ENCODE data around the gene CDK5. TPM values are rescaled to one million over a fixed set of nuclear protein-coding genes. Genes with fewer than 3 reads are reported as not detected.
"Not testable (repeated sequence)": the region's sequence is repeated elsewhere in the genome, so short reads cannot be mapped to it uniquely, and the experiment has no call there.

Gene CDK5
- total RNA-seq, 1 donor from 2014 or later: 27.0 TPM

DNA sequence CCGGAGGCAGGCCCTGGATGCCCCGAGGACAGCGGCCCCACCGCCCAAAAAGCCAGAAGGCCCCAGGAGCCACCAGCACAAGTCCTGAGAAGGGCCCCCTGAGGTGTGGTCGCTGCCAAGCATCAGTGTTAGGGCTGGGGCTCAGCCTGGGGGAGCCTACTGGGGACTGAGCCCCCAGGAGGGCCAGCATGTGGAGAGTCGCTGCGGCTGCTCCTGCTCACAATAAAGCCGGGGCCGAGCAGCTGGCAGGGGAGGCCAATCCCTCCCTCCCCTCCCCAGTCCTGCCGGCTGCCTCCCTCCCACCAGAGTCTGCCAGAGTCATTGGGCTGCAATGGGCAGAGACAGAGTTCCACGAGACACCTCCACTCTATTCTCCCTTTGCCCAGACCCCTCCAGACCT lies 12.4 kb downstream of the CDK5 start:
- no peaks in the 10 kb centered on the region for H3K36me3 ChIP-seq (ENCODE audit: control insufficient read depth, insufficient read depth, low read length)
- no peak for DNase-seq (ENCODE audit: low read depth)
- H3K4me3 ChIP-seq (ENCODE audit: low read depth, low read length): no peak overlapping the region
- TF ChIP-seq CTCF (IDR thresholded peaks at IDR 0.05; ENCODE audit: insufficient read depth, low read length, poor library complexity, severe bottlenecking): no peak
- peaks cover 22% of the 10 kb centered on the region for H3K27me3 ChIP-seq (ENCODE audit: control insufficient read depth, insufficient read depth, low read length)

- no peak overlapping the region for H3K4me3 ChIP-seq (ENCODE audit: low read depth, low read length)
- H3K27me3 ChIP-seq (ENCODE audit: control insufficient read depth, insufficient read depth, low read length): peaks cover 9% of the 10 kb centered on the region
- DNase-seq (ENCODE audit: low read depth): no peak
- H3K36me3 ChIP-seq (ENCODE audit: control insufficient read depth, insufficient read depth, low read length): no peaks in the 10 kb centered on the region
- TF ChIP-seq CTCF (IDR thresholded peaks at IDR 0.05; ENCODE audit: insufficient read depth, low read length, poor library complexity, severe bottlenecking): no peak
Observed at GRCh38 chr7:151043959-151044358, 13.7 kb downstream of the CDK5 start.

- H3K27me3 ChIP-seq (ENCODE audit: control insufficient read depth, insufficient read depth, low read length); H3K4me3 ChIP-seq (ENCODE audit: low read depth, low read length); DNase-seq (ENCODE audit: low read depth); H3K36me3 ChIP-seq (ENCODE audit: control insufficient read depth, insufficient read depth, low read length): not testable (repeated sequence)
Observed at GRCh38 chr7:151043449-151043848, 14.2 kb downstream of the CDK5 start.

DNA sequence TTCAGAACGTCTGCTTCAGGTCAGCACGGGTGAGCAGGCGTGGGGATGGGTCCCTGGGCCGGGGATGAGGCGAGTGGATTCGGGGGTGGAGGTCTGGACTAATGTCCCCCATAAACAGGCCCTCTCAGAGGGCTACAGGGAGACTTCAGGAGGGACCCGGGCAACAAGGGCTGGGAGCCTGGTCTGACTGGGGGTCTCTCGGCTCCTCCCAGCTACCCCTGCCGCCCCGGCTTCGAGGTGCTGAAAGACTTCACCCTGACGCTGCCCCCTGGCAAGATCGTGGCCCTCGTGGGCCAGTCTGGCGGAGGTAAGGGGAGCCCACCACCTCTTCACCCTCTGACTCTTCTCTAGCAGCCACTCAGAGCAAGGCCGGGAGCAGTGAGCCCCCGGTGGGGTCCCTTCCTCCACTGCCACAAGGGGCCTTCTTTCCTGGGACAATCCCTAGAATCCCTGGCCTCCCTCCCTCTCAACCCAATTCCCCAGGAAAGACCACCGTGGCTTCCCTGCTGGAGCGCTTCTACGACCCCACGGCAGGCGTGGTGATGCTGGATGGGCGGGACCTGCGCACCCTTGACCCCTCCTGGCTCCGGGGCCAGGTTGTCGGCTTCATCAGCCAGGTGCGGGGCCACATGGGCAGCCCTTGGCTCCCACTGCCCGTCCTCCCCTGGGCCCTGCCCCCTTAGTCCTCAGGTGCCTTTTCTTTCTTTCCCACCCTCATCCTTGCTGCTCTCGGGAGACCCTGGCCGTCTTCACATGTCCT lies 16.9 kb downstream of the CDK5 start:
- H3K36me3 ChIP-seq (ENCODE audit: control insufficient read depth, insufficient read depth, low read length): no peaks in the 10 kb centered on the region
- TF ChIP-seq CTCF (IDR thresholded peaks at IDR 0.05; ENCODE audit: insufficient read depth, low read length, poor library complexity, severe bottlenecking): no peak

GRCh38 chr7:151039850-151040548 lies 17.7 kb downstream of the CDK5 start:
- no peaks in the 10 kb centered on the region for H3K36me3 ChIP-seq (ENCODE audit: control insufficient read depth, insufficient read depth, low read length)
- no peak for TF ChIP-seq CTCF (IDR thresholded peaks at IDR 0.05; ENCODE audit: insufficient read depth, low read length, poor library complexity, severe bottlenecking)
- no peak overlapping the region for H3K4me3 ChIP-seq (ENCODE audit: low read depth, low read length)
- DNase-seq (ENCODE audit: low read depth): no peak
- no peaks in the 10 kb centered on the region for H3K27me3 ChIP-seq (ENCODE audit: control insufficient read depth, insufficient read depth, low read length)

More for the DNA sequence above, 16.9 kb downstream of the CDK5 start:
- DNase-seq (ENCODE audit: low read depth): no peak
- no peak overlapping the region for H3K4me3 ChIP-seq (ENCODE audit: low read depth, low read length)
- no peaks in the 10 kb centered on the region for H3K27me3 ChIP-seq (ENCODE audit: control insufficient read depth, insufficient read depth, low read length)

GRCh38 chr7:151038951-151039849 lies 18.5 kb downstream of the CDK5 start:
- TF ChIP-seq CTCF (IDR thresholded peaks at IDR 0.05; ENCODE audit: insufficient read depth, low read length, poor library complexity, severe bottlenecking): no peak
- peak; percentile 87 for DNase-seq (ENCODE audit: low read depth)
- Histone ChIP-seq H3K36me3 (ENCODE audit: control insufficient read depth, insufficient read depth, low read length) (no peaks in the 10 kb centered on the region), H3K4me3 (ENCODE audit: low read depth, low read length) (no peak overlapping the region), H3K27me3 (ENCODE audit: control insufficient read depth, insufficient read depth, low read length) (no peaks in the 10 kb centered on the region)
